B cell (primary cell): ENCODE results near the gene UBAC1.

Experiments used
- EZH2 ChIP-seq: IDR thresholded peaks from 2 replicates; pipeline ENCODE4 v1.6.1; 2012; ENCODE audit warnings: borderline replicate concordance, low read depth, mild to moderate bottlenecking, moderate library complexity, low read length; ENCODE audit not compliant: insufficient read depth, poor library complexity, severe bottlenecking
- TF ChIP-seq, protein P1 (sequence below): fragments of 200-600 bp; IDR thresholded peaks from one replicate; pipeline ENCODE4 v1.8.0; 2022; ENCODE audit warnings: antibody characterized with exemption, mild to moderate bottlenecking

DNA sequence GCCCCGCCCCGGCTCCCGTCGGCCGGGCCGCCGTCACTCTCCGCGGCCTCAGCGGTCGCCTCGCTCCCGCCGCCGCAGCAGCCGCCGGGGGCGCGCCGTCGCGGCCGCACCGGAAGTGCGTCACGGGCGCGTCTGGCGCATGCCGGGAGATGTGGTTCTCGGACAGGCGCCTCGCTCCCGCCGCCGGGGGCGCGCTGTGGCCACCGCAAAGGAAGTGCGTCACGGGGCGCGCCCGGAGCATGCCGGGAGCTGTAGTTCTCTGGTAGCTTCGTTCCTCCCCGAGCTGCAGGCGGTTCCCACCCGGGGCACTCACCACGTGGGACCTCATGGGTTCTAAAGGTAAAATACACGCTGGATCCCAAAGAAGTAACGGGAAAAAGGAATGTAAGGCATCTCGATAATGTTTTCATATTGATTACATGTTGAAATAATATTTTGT lies at the start of gene UBAC1:
- TF ChIP-seq, protein P1, sequence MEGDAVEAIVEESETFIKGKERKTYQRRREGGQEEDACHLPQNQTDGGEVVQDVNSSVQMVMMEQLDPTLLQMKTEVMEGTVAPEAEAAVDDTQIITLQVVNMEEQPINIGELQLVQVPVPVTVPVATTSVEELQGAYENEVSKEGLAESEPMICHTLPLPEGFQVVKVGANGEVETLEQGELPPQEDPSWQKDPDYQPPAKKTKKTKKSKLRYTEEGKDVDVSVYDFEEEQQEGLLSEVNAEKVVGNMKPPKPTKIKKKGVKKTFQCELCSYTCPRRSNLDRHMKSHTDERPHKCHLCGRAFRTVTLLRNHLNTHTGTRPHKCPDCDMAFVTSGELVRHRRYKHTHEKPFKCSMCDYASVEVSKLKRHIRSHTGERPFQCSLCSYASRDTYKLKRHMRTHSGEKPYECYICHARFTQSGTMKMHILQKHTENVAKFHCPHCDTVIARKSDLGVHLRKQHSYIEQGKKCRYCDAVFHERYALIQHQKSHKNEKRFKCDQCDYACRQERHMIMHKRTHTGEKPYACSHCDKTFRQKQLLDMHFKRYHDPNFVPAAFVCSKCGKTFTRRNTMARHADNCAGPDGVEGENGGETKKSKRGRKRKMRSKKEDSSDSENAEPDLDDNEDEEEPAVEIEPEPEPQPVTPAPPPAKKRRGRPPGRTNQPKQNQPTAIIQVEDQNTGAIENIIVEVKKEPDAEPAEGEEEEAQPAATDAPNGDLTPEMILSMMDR, result no peak
- TF ChIP-seq EZH2, result no peak
